ENCODE data around the gene SOX6.

- TF ChIP-seq CTCF (IDR thresholded peaks at IDR 0.05; ENCODE audit: low read length), result peak; percentile 11; the same call in 1 of the 2 replicates
- no peak for TF ChIP-seq EZH2 (IDR thresholded peaks at IDR 0.05; ENCODE audit: borderline replicate concordance, low read length)
Observed at GRCh38 chr11:16191212-16191867, 165.0 kb downstream of the SOX6 start.
